ENCODE results near the gene HOXA2.

The HOXA2 gene

DNA sequence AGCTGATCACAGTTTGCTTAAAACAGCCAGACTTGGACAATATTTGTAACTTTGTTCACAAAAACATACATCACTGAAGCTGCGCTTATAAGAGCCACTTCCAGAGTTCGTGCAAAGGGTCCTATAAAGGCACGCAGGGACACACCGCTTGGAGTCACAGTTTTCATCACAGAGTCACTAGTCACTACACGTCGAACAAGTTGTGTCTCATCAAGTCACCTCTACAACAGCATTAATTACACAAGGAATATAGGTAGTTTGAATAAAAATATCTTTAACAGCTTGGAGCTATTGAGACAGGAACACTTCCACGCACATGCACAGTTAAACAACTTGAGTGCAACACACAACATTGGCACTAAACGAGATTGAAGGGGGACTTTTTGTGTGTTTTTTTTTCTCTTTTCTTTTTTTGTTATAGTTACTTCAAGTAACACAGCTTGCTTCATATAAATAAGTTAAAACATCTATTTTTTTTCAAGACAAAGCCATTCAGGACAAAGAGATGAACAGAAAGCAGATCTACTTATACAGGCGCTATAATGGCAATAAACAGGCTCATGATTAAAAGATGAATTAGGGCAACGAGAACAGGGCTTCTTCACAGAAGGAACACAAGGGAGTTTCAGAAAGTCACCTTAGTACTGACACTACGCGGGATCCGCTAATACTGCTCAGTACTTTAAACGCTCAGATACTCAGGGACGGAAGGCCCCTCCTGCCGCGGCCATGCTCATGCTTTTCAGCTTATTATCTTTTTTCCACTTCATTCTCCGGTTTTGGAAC is 38.8 kb upstream of the HOXA2 start:
- no peak for DNase-seq

- DNase-seq, result no peak
Observed at GRCh38 chr7:27140126-27140857, 37.8 kb upstream of the HOXA2 start.

DNA sequence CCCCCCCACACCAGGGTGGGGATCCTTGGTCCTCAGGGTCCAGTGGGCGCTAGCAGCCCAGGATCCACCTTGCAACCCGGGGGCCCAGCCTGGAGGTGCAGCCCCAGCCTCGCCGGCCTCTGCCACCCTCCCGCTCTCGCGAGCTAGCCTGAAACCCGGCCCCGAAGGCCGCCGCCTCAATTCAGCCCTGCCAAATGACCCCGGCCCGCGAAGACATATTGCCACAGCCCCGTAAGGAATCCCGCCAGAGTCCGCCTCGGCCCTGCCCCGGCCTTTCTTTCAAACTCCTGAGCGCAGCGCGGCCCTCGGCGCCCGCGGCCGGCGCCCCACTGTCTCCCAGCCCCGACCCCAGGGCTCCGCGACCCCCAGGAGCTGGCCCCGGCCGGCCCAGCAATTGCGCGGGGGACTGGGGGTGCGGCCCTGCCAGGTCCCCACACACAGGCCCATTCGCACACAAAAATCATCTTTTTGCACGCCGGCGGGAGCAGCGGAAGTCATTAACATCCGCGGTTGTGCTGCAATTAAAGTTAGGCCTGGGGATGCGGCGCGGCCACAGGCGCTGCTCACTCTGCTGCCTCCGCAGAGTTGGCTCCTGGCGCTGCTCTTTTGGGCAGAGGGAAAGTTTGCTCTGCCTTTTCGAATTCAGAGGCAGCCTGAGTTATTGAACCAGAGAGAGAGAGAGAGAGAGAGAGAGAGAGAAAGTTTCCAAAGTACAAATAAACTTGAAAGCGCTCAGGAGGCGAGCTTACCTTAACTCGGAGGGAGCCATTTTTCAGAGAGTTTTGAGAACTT is 37.0 kb upstream of the HOXA2 start:
- DNase-seq, result no peak

DNA sequence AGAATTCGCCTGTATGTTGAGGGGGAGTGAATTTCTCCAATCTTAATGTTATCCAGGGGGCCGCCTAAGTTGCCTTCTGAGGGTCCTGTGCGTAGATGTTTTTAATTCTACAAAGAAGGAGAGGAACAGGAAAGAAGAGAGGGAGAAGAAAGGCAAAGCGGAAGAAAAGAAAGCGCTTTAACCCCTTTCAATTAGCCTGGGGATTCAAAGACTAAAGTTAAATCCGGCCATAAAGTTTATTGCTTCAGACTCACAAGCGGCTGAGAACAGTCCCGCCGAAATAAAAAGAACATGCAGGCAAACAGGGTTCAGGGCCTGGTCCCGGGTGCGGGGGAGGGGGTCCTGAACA is 36.5 kb upstream of the HOXA2 start:
- DNase-seq, result no peak

DNA sequence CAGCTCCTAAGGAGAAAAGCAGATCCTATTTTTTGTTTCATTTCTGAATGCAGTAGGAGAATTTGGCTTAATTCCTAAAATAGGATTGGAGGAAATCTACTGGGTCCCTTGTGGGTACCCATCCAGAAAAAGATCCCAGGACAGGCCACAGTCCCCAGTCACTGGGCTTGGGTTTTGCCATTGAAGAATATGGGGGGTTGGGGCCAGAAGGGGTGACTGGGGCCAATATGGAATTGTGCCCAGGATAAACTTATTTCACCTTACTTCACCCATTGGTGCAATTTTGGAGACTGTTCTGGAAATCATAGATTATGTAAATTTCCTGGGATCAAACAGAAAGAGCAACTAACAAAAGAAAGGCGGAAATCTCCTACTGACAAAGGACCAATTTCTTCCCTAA is 36.0 kb upstream of the HOXA2 start:
- no peak for DNase-seq

DNA sequence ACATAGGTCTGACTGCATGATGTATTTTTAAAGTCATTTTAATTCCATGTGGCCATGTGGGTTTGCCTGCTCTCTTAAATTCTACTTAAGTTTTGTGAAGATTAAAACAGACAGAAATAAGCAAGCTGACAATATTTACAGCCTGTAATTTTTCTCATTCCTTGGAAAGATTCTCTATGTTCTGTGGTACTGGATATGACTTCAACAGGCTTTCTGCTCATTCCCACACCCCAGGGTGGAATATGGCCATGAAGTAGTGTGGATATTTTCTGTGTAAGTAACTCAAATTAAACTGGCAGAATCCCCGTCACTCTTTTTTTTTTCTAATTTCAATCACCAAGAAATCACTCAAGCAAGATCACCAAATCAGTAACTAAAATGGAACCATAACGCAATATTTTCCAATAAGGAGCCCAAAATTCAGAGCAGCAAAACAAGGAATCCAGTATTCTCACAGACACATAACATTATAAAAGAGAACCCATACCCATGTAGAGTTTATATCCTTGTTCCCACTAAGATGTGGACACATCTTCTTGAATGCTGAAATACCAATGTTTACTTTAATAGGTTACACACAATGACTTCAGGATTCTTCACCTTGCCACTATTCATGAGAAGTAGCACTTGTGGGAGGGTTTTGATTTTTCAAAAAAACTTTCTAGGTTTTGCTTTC is 35.3 kb upstream of the HOXA2 start:
- DNase-seq, result no peak

DNA sequence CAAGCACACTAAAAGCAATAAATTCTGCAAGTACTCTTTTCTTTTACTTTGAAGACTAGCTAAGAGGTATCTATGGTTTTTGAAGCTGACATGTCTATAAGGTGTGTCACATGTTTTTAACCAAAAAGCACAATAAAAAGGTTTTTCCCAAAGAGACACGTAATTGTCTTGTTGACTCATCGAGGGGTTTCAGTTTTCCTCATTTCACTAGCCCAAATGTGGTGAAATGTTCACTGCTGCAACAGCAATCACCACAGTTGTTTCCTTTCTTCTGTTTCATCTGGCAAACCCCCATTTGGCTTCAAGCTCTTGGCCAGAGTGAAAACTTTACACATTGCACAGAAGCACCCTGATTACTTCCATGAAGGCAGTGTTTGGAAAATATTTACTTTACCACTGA is 31.9 kb upstream of the HOXA2 start:
- no peak for DNase-seq

GRCh38 chr7:27133409-27134231 is 31.1 kb upstream of the HOXA2 start:
- DNase-seq, result no peak

GRCh38 chr7:27132978-27133377 is 30.5 kb upstream of the HOXA2 start:
- no peak for DNase-seq

DNA sequence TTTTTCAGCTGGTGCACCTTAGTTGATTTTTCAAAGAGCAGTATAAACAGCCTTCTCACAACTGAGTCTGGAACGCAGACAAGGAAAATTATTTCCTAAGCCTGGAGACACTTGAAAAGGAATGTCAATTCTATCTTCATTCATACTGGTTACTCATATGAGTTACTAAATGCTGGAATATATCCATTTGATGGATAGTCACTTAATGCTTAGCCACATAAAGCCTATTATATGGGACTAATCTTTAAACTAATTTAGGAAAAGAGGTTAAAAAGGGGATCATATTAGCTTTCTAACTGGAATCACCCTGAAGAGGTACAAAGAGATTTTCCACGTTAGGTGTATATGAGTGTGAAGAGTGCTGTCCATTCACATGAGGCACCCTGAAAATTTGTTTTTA is 29.7 kb upstream of the HOXA2 start:
- no peak for DNase-seq

DNA sequence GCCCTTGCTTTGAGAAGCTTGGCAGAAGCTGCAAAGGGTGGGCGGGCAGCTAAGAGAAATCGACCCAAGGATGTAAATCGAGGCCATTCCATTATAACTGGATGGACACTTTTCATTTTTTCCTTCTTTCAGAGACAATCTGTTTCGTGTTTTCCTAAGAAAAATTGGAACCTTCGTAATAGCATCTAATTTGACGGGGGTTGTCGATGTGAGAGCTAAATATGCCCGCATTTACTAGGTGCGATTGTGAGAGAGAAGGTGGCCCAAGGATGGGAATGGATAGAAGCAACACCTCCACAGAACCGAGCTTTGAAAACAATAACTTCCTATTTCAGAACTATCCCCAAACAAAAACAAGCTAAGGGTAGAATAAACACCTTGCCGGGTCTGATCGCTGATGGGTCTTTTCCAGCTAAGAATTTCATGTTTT is 28.9 kb upstream of the HOXA2 start:
- no peak for DNase-seq

- DNase-seq, result no peak
Observed at GRCh38 chr7:27130540-27131389, 28.3 kb upstream of the HOXA2 start, which contains the start of gene HOXA4. Gene HOXA4, minus strand, starts transcription at chr7:27130757. Its CDS starts 24 bp downstream, at chr7:27130733.

- DNase-seq, result no peak
Observed at GRCh38 chr7:27129729-27130539, 27.5 kb upstream of the HOXA2 start.

- DNase-seq, result no peak
Observed at GRCh38 chr7:27128776-27129728, 26.6 kb upstream of the HOXA2 start.

DNA sequence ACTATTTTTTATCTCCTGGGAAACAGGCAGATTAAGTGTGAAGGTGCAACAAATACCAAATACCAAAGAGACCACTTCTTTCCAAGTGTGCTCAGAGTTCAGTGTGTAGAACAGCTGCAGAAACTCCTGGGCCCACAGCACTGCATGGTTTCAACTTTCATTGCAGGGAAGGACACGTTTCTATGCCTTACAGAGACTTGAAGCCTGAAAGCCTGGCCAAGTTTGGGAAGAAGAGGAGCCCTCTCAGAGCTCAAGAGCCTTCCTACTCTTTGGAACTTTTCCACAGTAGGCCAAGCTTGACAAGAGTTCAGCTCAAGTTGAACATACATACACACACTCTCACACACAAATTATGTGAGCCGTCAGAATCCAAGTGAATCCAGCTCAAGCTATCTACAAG is 25.6 kb upstream of the HOXA2 start:
- no peak for DNase-seq

GRCh38 chr7:27126596-27127327 is 24.3 kb upstream of the HOXA2 start:
- no peak for DNase-seq

DNA sequence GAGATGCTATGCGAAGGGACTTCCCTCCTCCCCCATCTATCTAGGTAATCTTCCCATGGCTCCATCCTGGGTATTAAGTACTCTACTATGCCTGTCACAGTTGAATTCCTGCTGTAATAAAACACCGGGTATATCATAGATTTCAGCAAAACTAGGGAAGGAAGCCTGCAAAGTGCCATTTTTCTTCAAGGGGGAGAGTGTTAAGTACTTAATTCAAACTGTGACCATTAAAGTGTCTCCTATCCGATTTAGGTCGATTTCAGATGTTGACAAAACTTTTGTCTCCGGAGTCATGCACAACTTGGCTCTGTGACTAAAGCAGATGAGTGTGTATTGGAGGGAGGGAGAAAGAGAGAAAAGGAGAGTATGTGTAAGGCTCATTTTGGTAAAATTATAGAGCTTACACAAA is 23.5 kb upstream of the HOXA2 start:
- no peak for DNase-seq
